ENCODE results near the gene OASL. TPM values are rescaled to one million over a fixed set of nuclear protein-coding genes. Genes with fewer than 3 reads are reported as not detected.

The OASL gene
- total and polyA plus RNA-seq, 12 donors: 0.06 to 1.9 (median 0.56) TPM; not detected in 1

DNA sequence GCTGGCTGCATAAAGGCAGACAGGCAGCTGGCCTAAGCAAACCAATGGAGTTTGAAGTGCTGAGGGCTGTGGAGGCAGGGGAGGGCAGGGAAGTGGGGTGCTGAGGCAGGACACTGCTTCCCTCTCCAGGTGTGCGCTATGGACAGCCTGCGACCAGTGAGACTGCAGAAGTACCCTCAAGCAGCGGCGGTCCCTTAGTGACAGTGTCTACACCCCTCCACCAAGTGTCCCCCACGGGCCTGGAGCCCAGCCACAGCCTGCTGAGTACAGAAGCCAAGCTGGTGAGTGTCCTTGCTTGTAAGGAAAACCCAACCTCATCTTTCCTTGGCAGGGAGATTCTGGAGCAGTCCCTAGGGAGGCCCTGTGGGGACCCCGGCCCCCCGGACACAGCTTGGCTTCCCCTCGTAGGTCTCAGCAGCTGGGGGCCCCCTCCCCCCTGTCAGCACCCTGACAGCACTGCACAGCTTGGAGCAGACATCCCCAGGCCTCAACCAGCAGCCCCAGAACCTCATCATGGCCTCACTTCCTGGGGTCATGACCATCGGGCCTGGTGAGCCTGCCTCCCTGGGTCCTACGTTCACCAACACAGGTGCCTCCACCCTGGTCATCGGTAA lies 42.8 kb downstream of the OASL start:
- H3K36me3 ChIP-seq (replicated peaks in 1 of 2): no peaks in the 10 kb centered on the region
- no peak for TF ChIP-seq POLR2A (IDR thresholded peaks at IDR 0.05)
- no peak for TF ChIP-seq CTCF (IDR thresholded peaks at IDR 0.05)
- no peaks in the 10 kb centered on the region for H3K27me3 ChIP-seq
- H3K4me1 ChIP-seq (replicated peaks in 1 of 2): no peaks in the 10 kb centered on the region
- H3K4me3 ChIP-seq: no peak overlapping the region
- intact Hi-C loops (cut with DNase I): no loop called here
- no peak for DNase-seq
- H3K27ac ChIP-seq: no peak overlapping the region
- 83 to 87% (median 86%) methylated on average over 7 to 11 of the region's 11 CpGs; no CpG with 5 or more reads in 1 of the 4 donors for WGBS, 4 donors
- no peaks in the 10 kb centered on the region for H3K9me3 ChIP-seq (replicated peaks in 1 of 3)

- no peaks in the 10 kb centered on the region for H3K4me1 ChIP-seq (replicated peaks in 1 of 2)
- WGBS, 4 donors: 91 to 98% (median 95%) methylated on average over 2 of the region's 2 CpGs
- H3K9me3 ChIP-seq (replicated peaks in 1 of 3): no peaks in the 10 kb centered on the region
- intact Hi-C loops (cut with DNase I): no loop called here
- no peak overlapping the region for H3K27ac ChIP-seq
- no peak for TF ChIP-seq POLR2A (IDR thresholded peaks at IDR 0.05)
- no peak for DNase-seq
- no peak overlapping the region for H3K4me3 ChIP-seq
- no peaks in the 10 kb centered on the region for H3K36me3 ChIP-seq (replicated peaks in 1 of 2)
- no peaks in the 10 kb centered on the region for H3K27me3 ChIP-seq
Measured at GRCh38 chr12:120994589-120995337, 44.3 kb downstream of the OASL start.

DNA sequence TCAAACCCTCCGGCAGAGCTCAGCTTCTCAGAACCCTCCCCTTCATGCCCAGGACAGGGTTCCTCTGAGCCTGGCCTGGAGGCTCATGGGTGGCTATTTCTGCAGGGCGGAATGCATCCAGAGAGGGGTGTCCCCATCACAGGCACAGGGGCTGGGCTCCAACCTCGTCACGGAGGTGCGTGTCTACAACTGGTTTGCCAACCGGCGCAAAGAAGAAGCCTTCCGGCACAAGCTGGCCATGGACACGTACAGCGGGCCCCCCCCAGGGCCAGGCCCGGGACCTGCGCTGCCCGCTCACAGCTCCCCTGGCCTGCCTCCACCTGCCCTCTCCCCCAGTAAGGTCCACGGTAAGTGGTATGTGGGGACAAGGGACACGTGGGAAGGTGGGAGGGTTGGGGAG lies 45.0 kb downstream of the OASL start:
- no peak overlapping the region for H3K4me3 ChIP-seq
- H3K36me3 ChIP-seq (replicated peaks in 1 of 2): no peaks in the 10 kb centered on the region
- WGBS, 4 donors: 81 to 89% (median 87%) methylated on average over 5 to 15 of the region's 15 CpGs
- DNase-seq: no peak
- intact Hi-C loops (cut with DNase I): no loop called here
- H3K27ac ChIP-seq: no peak overlapping the region
- H3K4me1 ChIP-seq (replicated peaks in 1 of 2): no peaks in the 10 kb centered on the region
- no peaks in the 10 kb centered on the region for H3K27me3 ChIP-seq
- TF ChIP-seq POLR2A (IDR thresholded peaks at IDR 0.05): no peak
- no peak for TF ChIP-seq CTCF (IDR thresholded peaks at IDR 0.05)
- no peaks in the 10 kb centered on the region for H3K9me3 ChIP-seq (replicated peaks in 1 of 3)

- Histone ChIP-seq H3K27me3 (no peaks in the 10 kb centered on the region), H3K9me3 (replicated peaks in 1 of 3) (no peaks in the 10 kb centered on the region), H3K27ac (no peak overlapping the region), H3K4me1 (replicated peaks in 1 of 2) (no peaks in the 10 kb centered on the region), H3K4me3 (no peak overlapping the region), H3K36me3 (replicated peaks in 1 of 2) (no peaks in the 10 kb centered on the region)
- intact Hi-C loops (cut with DNase I): no loop called here
- DNase-seq: no peak
- 80 to 92% (median 82%) methylated on average over 10 to 11 of the region's 11 CpGs for WGBS, 4 donors
- no peak for TF ChIP-seq POLR2A (IDR thresholded peaks at IDR 0.05)
- no peak for TF ChIP-seq CTCF (IDR thresholded peaks at IDR 0.05)
Measured at GRCh38 chr12:120993496-120993895, 45.5 kb downstream of the OASL start.
